Psoas muscle (tissue), 8 donors: Measurements from ENCODE around the gene GRM2. TPM values are rescaled to one million over a fixed set of nuclear protein-coding genes. Genes with fewer than 3 reads are reported as not detected.

Experiments
- ATAC-seq, 4 donors: fragments of 200-7000 bp; cut with Tn5 transposase; one replicate each; pipeline ENCODE4 v1.9.1; 2020; ENCODE audit warnings: moderate library complexity in 3 of 4, mild to moderate bottlenecking in 2 of 4
- DNase-seq, 2 donors: peaks; one replicate each; pipeline ENCODE4 v3.0.0-alpha.2; 2020
- H3K27ac ChIP-seq: fragments of 200-600 bp; one replicate; pipeline ENCODE4 v1.8.0; 2022
- H3K27me3 ChIP-seq, 3 donors: fragments of 200-600 bp in 1 of 3; one replicate each; pipeline versions ENCODE4 v1.6.1 to v1.8.0; 2013 to 2022; ENCODE audit warnings: low read length in 2 of 3, mild to moderate bottlenecking in 2 of 3, moderate library complexity in 1 of 3; ENCODE audit not compliant: insufficient read depth in 3 of 3
- H3K36me3 ChIP-seq, 2 donors: fragments of 200-600 bp in 1 of 2; one replicate each; pipeline versions ENCODE4 v1.6.1 to v1.8.0; 2013 to 2022; ENCODE audit warnings: low read depth in 1 of 2, mild to moderate bottlenecking in 1 of 2, moderate library complexity in 1 of 2; ENCODE audit not compliant: insufficient read depth in 1 of 2
- H3K4me1 ChIP-seq: fragments of 200-600 bp; one replicate; pipeline ENCODE4 v1.8.0; 2022
- H3K4me3 ChIP-seq: fragments of 200-600 bp; one replicate; pipeline ENCODE4 v1.8.0; 2022; ENCODE audit warnings: mild to moderate bottlenecking
- H3K9me3 ChIP-seq: fragments of 200-600 bp; one replicate; pipeline ENCODE4 v1.8.0; 2022
- CTCF ChIP-seq: fragments of 200-600 bp; IDR thresholded peaks from one replicate; pipeline ENCODE4 v1.8.0; 2022; ENCODE audit warnings: antibody characterized with exemption
- WGBS, 3 donors: extraction: QIAGEN DNeasy Blood & Tissue Kit; methylation state at CpG; one replicate each; pipeline versions ENCODE4 v1.1.6 to v1.1.7; 2013; 5-methylcytosine and 5-hydroxymethylcytosine counted together
- intact Hi-C, 2 donors: fragments of 100-400 bp; cut with DNase I; formaldehyde crosslinking; loops; one replicate each; pipeline versions ENCODE4 v1.11.0 to v1.14.2; 2022
- long read RNA-seq, 2 donors: library from polyadenylated mRNA; unstranded; transcript quantifications; one replicate each; pipeline ENCODE4 v2.0.0, GENCODE V29; 2021
- polyA plus RNA-seq, 3 donors: library from polyadenylated mRNA; stranded (reverse); fragments of 200-250 nt; gene quantifications; one replicate each; pipeline ENCODE4 v1.2.3, GENCODE V29; 2013
- total RNA-seq, 4 donors: library from RNA; stranded (reverse); fragmentation: NEBNext Ultra II Directional in 2 of 4; extraction: Animal tissue kit (Norgen Biotek cat#: 25700) in 2 of 4; gene quantifications; one replicate each; pipeline versions ENCODE4 v1.2.1 to v1.2.4, GENCODE V29; 2021 to 2023
- donor health status: healthy with polysubstance abuse.
- donor health status: DM: no; HTN: no; CAD: no; lungs with moderate emphysema.
- donor health status: Bipolar disorder and iron deficiency.
- donor health status: healthy.
- donor health status: DM: yes; HTN: yes; CAD: no.
- donor health status: DM: no; HTN: no; CAD: no.
- donor health status: DM: no; HTN: no; CAD: no.
- donor health status: DM: yes; HTN: yes; CAD: no.

Gene GRM2
- total RNA-seq (under 1 TPM; 0.15 to 0.58 (median 0.42) TPM), polyA plus RNA-seq (under 1 TPM; 0.09 to 0.13 (median 0.11) TPM)
- long read RNA-seq, donor 1 = 0 reads
- long read RNA-seq, donor 2 = 0 reads

- no peak for TF ChIP-seq CTCF
- Histone ChIP-seq H3K36me3 (peaks cover 2 to 29% of the 10 kb centered on the region in 2 donors), H3K4me3 (peak within 1 kb of the TSS; percentile 49), H3K27me3 (no peaks in the 10 kb centered on the region), H3K9me3 (no peaks in the 10 kb centered on the region), H3K4me1 (no peaks in the 10 kb centered on the region), H3K27ac (no peak within 1 kb of the TSS)
- 4 to 9% (median 5%) methylated on average over 41 to 63 of the region's 69 CpGs for WGBS, 3 donors
- ATAC-seq (peak; percentile 73 to 85 (median 81)), DNase-seq (peak; percentile 73 to 79)
- intact Hi-C loops = no loop called here
These were observed at the start of gene GRM2 for GRCh38 chr3:51706788-51707731. TSS of gene GRM2 (plus strand) at chr3:51707068. CDS start at chr3:51708984, 1,916 bp downstream.

- intact Hi-C loops = no loop called here
- H3K36me3 ChIP-seq = peaks cover 11 to 71% of the 10 kb centered on the region in 2 donors
- WGBS, 3 donors = 89 to 92% (median 90%) methylated on average over 3 of the region's 3 CpGs
These were observed 49.6 kb upstream of the GRM2 start for GRCh38 chr3:51657234-51657633.

GRCh38 chr3:51659942-51660341 lies 46.9 kb upstream of the GRM2 start:
- intact Hi-C loops = no loop called here
- ATAC-seq (no peak), DNase-seq (no peak)
- Histone ChIP-seq H3K4me3 (no peak overlapping the region), H3K27me3 (no peaks in the 10 kb centered on the region), H3K9me3 (no peaks in the 10 kb centered on the region), H3K36me3 (peaks cover 11 to 95% of the 10 kb centered on the region in 2 donors), H3K27ac (no peak overlapping the region), H3K4me1 (no peaks in the 10 kb centered on the region)
- TF ChIP-seq CTCF = no peak
- 95 to 96% (median 96%) methylated on average over 9 of the region's 9 CpGs for WGBS, 3 donors

More at GRCh38 chr3:51657234-51657633, 49.6 kb upstream of the GRM2 start:
- ATAC-seq (no peak), DNase-seq (no peak)
- Histone ChIP-seq H3K4me1 (no peaks in the 10 kb centered on the region), H3K4me3 (no peak overlapping the region), H3K9me3 (no peaks in the 10 kb centered on the region), H3K27ac (no peak overlapping the region), H3K27me3 (no peaks in the 10 kb centered on the region)
- no peak for TF ChIP-seq CTCF

GRCh38 chr3:51662456-51662855 lies 44.4 kb upstream of the GRM2 start:
- peaks cover 11 to 77% of the 10 kb centered on the region in 2 donors for H3K36me3 ChIP-seq
- H3K4me3 ChIP-seq = no peak overlapping the region
- WGBS, 3 donors = 92 to 95% (median 94%) methylated on average over 14 of the region's 14 CpGs
- H3K27ac ChIP-seq = no peak overlapping the region
- intact Hi-C loops = no loop called here
- ATAC-seq (no peak), DNase-seq (no peak)
- H3K4me1 ChIP-seq = no peaks in the 10 kb centered on the region
- TF ChIP-seq CTCF = no peak
- no peaks in the 10 kb centered on the region for H3K27me3 ChIP-seq
- H3K9me3 ChIP-seq = no peaks in the 10 kb centered on the region
